Fibroblast of lung (primary cell): ENCODE data around the gene PACRG.

Experiments used
- CTCF ChIP-seq, 2 donors: IDR thresholded peaks in 1 of 2; conservative IDR thresholded peaks in 1 of 2; 1 replicate in 1 of 2; 2 replicates in 1 of 2; pipeline ENCODE4 v1.5.1; 2011 to 2012; ENCODE audit warnings: low read length in 2 of 2, control low read depth in 1 of 2, inconsistent platforms in 1 of 2, low read depth in 1 of 2, mild to moderate bottlenecking in 1 of 2
- EZH2 ChIP-seq: IDR thresholded peaks from 2 replicates; pipeline ENCODE4 v1.5.1; 2012; ENCODE audit warnings: low read length, control low read depth, mild to moderate bottlenecking; ENCODE audit errors: missing control alignments

GRCh38 chr6:162963861-162964260 is 236.1 kb downstream of the PACRG start:
- no peak for TF ChIP-seq CTCF (conservative IDR thresholded peaks at IDR 0.05 in 1 of 2, IDR thresholded peaks at IDR 0.05 in 1 of 2; ENCODE audit: low read depth in 1 of 2, low read length in 2 of 2)
- no peak for TF ChIP-seq EZH2
